Measurements from ENCODE around the gene ZNF518B. TPM values are rescaled to one million over a fixed set of nuclear protein-coding genes. Genes with fewer than 3 reads are reported as not detected.

ZNF518B gene
- total RNA-seq, 1 experiment from 2014 or later: 38.7 TPM

DNA sequence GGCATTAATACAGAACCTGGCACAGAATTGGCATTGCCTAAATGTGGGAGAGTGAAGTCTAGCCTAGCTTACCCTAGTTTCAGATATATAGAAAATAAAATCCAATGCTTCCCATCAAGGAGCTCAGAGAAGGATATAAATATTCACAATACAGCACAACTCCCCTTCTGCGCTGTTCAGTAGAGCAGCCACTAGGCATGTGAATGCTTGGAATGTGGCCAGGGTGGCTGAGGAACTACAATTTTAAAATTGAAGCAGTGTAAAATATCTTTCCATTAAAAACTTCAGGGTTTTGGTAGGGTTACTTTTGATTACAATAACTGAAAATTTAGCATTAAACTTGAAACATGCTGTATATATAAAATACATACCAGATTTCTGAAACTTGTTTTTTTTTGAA is 19.5 kb downstream of the ZNF518B start:
- no peaks in the 10 kb centered on the region for H3K36me3 ChIP-seq (ENCODE audit: control insufficient read depth in 1 of 2, insufficient read depth in 2 of 2, low read length in 2 of 2)
- ATAC-seq: no peak
- H3K79me2 ChIP-seq (ENCODE audit: insufficient read depth, low read length): no peaks in the 10 kb centered on the region
- no peak for DNase-seq (ENCODE audit: low read depth, low spot score)
- RAD21 ChIA-PET (ENCODE audit: low non-redundant PET in 1 of 2, low total read pairs in 2 of 2, uncharacterized antibody in 2 of 2, unreplicated experiment in 2 of 2): no interaction called here
- TF ChIP-seq ELF1 (IDR thresholded peaks at IDR 0.05; ENCODE audit: borderline replicate concordance, low read depth) (no peak), SIN3A (IDR thresholded peaks at IDR 0.05; ENCODE audit: low read depth) (no peak), SRF (IDR thresholded peaks at IDR 0.05; ENCODE audit: low read depth) (no peak), POLR2A (IDR thresholded peaks at IDR 0.05; ENCODE audit: borderline replicate concordance, extremely low read depth, insufficient read depth, insufficient read length) (no peak), CBX3 (IDR thresholded peaks at IDR 0.05; ENCODE audit: low read depth) (no peak), JUND (IDR thresholded peaks at IDR 0.05) (no peak), EZH2phosphoT487 (IDR thresholded peaks at IDR 0.05; ENCODE audit: borderline replicate concordance) (no peak), TCF7L2 (IDR thresholded peaks at IDR 0.05; ENCODE audit: borderline replicate concordance, extremely low read depth, insufficient read depth, insufficient read length) (no peak), YY1 (IDR thresholded peaks at IDR 0.05; ENCODE audit: extremely low read depth, insufficient replicate concordance, low read depth, low read length) (no peak), EGR1 (IDR thresholded peaks at IDR 0.05; ENCODE audit: low read depth) (no peak), FOSL1 (IDR thresholded peaks at IDR 0.05; ENCODE audit: low read depth) (no peak), EZH2 (IDR thresholded peaks at IDR 0.05) (no peak), ZFX (IDR thresholded peaks at IDR 0.05) (no peak), ZNF274 (IDR thresholded peaks at IDR 0.05; ENCODE audit: low read depth, low read length) (no peak), SP1 (IDR thresholded peaks at IDR 0.05; ENCODE audit: low read depth) (no peak), POLR2AphosphoS5 (IDR thresholded peaks at IDR 0.05; ENCODE audit: low read depth, low read length) (no peak)
- TF ChIP-seq, protein P1, sequence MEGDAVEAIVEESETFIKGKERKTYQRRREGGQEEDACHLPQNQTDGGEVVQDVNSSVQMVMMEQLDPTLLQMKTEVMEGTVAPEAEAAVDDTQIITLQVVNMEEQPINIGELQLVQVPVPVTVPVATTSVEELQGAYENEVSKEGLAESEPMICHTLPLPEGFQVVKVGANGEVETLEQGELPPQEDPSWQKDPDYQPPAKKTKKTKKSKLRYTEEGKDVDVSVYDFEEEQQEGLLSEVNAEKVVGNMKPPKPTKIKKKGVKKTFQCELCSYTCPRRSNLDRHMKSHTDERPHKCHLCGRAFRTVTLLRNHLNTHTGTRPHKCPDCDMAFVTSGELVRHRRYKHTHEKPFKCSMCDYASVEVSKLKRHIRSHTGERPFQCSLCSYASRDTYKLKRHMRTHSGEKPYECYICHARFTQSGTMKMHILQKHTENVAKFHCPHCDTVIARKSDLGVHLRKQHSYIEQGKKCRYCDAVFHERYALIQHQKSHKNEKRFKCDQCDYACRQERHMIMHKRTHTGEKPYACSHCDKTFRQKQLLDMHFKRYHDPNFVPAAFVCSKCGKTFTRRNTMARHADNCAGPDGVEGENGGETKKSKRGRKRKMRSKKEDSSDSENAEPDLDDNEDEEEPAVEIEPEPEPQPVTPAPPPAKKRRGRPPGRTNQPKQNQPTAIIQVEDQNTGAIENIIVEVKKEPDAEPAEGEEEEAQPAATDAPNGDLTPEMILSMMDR (IDR thresholded peaks at IDR 0.05 in 2 of 3, conservative IDR thresholded peaks at IDR 0.05 in 1 of 3; ENCODE audit: borderline replicate concordance in 1 of 3, insufficient read depth in 1 of 3, low read depth in 2 of 3, low read length in 2 of 3): no peak
- TF ChIP-seq, protein P2, sequence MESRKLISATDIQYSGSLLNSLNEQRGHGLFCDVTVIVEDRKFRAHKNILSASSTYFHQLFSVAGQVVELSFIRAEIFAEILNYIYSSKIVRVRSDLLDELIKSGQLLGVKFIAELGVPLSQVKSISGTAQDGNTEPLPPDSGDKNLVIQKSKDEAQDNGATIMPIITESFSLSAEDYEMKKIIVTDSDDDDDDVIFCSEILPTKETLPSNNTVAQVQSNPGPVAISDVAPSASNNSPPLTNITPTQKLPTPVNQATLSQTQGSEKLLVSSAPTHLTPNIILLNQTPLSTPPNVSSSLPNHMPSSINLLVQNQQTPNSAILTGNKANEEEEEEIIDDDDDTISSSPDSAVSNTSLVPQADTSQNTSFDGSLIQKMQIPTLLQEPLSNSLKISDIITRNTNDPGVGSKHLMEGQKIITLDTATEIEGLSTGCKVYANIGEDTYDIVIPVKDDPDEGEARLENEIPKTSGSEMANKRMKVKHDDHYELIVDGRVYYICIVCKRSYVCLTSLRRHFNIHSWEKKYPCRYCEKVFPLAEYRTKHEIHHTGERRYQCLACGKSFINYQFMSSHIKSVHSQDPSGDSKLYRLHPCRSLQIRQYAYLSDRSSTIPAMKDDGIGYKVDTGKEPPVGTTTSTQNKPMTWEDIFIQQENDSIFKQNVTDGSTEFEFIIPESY (IDR thresholded peaks at IDR 0.05; ENCODE audit: extremely low read depth, insufficient replicate concordance, low read length): no peak
- TF ChIP-seq, protein P3, sequence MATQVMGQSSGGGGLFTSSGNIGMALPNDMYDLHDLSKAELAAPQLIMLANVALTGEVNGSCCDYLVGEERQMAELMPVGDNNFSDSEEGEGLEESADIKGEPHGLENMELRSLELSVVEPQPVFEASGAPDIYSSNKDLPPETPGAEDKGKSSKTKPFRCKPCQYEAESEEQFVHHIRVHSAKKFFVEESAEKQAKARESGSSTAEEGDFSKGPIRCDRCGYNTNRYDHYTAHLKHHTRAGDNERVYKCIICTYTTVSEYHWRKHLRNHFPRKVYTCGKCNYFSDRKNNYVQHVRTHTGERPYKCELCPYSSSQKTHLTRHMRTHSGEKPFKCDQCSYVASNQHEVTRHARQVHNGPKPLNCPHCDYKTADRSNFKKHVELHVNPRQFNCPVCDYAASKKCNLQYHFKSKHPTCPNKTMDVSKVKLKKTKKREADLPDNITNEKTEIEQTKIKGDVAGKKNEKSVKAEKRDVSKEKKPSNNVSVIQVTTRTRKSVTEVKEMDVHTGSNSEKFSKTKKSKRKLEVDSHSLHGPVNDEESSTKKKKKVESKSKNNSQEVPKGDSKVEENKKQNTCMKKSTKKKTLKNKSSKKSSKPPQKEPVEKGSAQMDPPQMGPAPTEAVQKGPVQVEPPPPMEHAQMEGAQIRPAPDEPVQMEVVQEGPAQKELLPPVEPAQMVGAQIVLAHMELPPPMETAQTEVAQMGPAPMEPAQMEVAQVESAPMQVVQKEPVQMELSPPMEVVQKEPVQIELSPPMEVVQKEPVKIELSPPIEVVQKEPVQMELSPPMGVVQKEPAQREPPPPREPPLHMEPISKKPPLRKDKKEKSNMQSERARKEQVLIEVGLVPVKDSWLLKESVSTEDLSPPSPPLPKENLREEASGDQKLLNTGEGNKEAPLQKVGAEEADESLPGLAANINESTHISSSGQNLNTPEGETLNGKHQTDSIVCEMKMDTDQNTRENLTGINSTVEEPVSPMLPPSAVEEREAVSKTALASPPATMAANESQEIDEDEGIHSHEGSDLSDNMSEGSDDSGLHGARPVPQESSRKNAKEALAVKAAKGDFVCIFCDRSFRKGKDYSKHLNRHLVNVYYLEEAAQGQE (IDR thresholded peaks at IDR 0.05; ENCODE audit: low read depth): no peak
- TF ChIP-seq, protein P4, sequence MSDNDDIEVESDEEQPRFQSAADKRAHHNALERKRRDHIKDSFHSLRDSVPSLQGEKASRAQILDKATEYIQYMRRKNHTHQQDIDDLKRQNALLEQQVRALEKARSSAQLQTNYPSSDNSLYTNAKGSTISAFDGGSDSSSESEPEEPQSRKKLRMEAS (IDR thresholded peaks at IDR 0.05): no peak
- no peak overlapping the region for H2AFZ ChIP-seq (ENCODE audit: low read depth, low read length, poor library complexity, severe bottlenecking)
- no peak overlapping the region for H3K4me2 ChIP-seq (ENCODE audit: low read length)
- H3K9me2 ChIP-seq (ENCODE audit: insufficient read depth): no peaks in the 10 kb centered on the region
- BruUV-seq (replicated peaks): no TSS peak
- H3K27ac ChIP-seq (ENCODE audit: low read depth, low read length): no peak overlapping the region
- H4K20me1 ChIP-seq (ENCODE audit: insufficient read depth): no peaks in the 10 kb centered on the region
- no peaks in the 10 kb centered on the region for H3K27me3 ChIP-seq (ENCODE audit: insufficient read depth, low read length)
- POLR2A ChIA-PET: no interaction called here
- no peaks in the 10 kb centered on the region for H3K4me1 ChIP-seq (ENCODE audit: control insufficient read depth in 1 of 2, insufficient read depth in 2 of 2, low read length in 2 of 2)
- no peak overlapping the region for H3K4me3 ChIP-seq (replicated peaks in 1 of 2; ENCODE audit: low read depth in 1 of 2, low read length in 2 of 2)
- H3K9ac ChIP-seq (ENCODE audit: low read length): no peak overlapping the region
- intact Hi-C loops (cut with micrococcal nuclease): no loop called here
- H3K9me3 ChIP-seq (ENCODE audit: control insufficient read depth in 1 of 2, insufficient read depth in 1 of 2, low read depth in 1 of 2, low read length in 2 of 2): no peaks in the 10 kb centered on the region
- CTCF ChIA-PET: no interaction called here
